ENCODE results near the gene SPEM2. TPM values are rescaled to one million over a fixed set of nuclear protein-coding genes. Genes with fewer than 3 reads are reported as not detected.

SPEM2 gene
- total RNA-seq, result not detected

- no peak for DNase-seq (ENCODE audit: low spot score in 2 of 2)
- H3K4me3 ChIP-seq (ENCODE audit: low read depth, poor library complexity, severe bottlenecking), result no peak within 1 kb of the TSS
- intact Hi-C loops (cut with DNase I; ENCODE audit: low total_unique reads), result loop anchor here (10.0 kb wide), 1 partner anchor 61 kb away; no protein-coding TSS in a partner anchor
- TF ChIP-seq POLR2A (IDR thresholded peaks at IDR 0.05), result no peak
- no peak for TF ChIP-seq CTCF (IDR thresholded peaks at IDR 0.05)
- WGBS, 2 donors, result 83 to 92% methylated on average over 7 of the region's 7 CpGs
Observed at GRCh38 chr17:7425316-7425715, at the start of gene SPEM2. Gene SPEM2 (plus strand): TSS chr17:7425616. CDS start chr17:7425689, 73 bp downstream.

GRCh38 chr17:7379134-7379533, 46.3 kb upstream of the SPEM2 start:
- H3K4me3 ChIP-seq (ENCODE audit: low read depth, poor library complexity, severe bottlenecking), result no peak overlapping the region
- 96 to 99% methylated on average over 3 of the region's 3 CpGs for WGBS, 2 donors
- no peak for TF ChIP-seq CTCF (IDR thresholded peaks at IDR 0.05)
- intact Hi-C loops (cut with DNase I; ENCODE audit: low total_unique reads), result no loop called here
- DNase-seq (ENCODE audit: low spot score in 2 of 2), result no peak

- 21 to 38% methylated on average over 3 to 7 of the region's 7 CpGs for WGBS, 2 donors
- intact Hi-C loops (cut with DNase I; ENCODE audit: low total_unique reads), result no loop called here
- DNase-seq (ENCODE audit: low spot score in 2 of 2), result peak; percentile 60 to 92
- TF ChIP-seq POLR2A (IDR thresholded peaks at IDR 0.05) (no peak), CTCF (IDR thresholded peaks at IDR 0.05) (no peak)
- H3K4me3 ChIP-seq (ENCODE audit: low read depth, poor library complexity, severe bottlenecking), result peak overlapping the region; percentile 29
Observed at GRCh38 chr17:7380321-7380720, 45.1 kb upstream of the SPEM2 start.

- TF ChIP-seq POLR2A (IDR thresholded peaks at IDR 0.05) (no peak), CTCF (IDR thresholded peaks at IDR 0.05) (no peak)
- peak within 1 kb of the TSS; percentile 29 for H3K4me3 ChIP-seq (ENCODE audit: low read depth, poor library complexity, severe bottlenecking)
- 4 to 7% methylated on average over 36 to 48 of the region's 52 CpGs for WGBS, 2 donors
- intact Hi-C loops (cut with DNase I; ENCODE audit: low total_unique reads), result no loop called here
- DNase-seq (ENCODE audit: low spot score in 2 of 2), result peak; percentile 48 to 95
Observed at GRCh38 chr17:7380855-7381683, 44.3 kb upstream of the SPEM2 start, which contains the start of gene TNK1. Gene TNK1 (plus strand): TSS chr17:7381089. CDS start chr17:7382927, 1,838 bp downstream.

GRCh38 chr17:7382901-7383300, 42.5 kb upstream of the SPEM2 start:
- H3K4me3 ChIP-seq (ENCODE audit: low read depth, poor library complexity, severe bottlenecking), result no peak overlapping the region
- no peak for TF ChIP-seq CTCF (IDR thresholded peaks at IDR 0.05)
- no peak for TF ChIP-seq POLR2A (IDR thresholded peaks at IDR 0.05)
- DNase-seq (ENCODE audit: low spot score in 2 of 2), result no peak
- intact Hi-C loops (cut with DNase I; ENCODE audit: low total_unique reads), result no loop called here
- 83% methylated on average over 10 of the region's 10 CpGs for WGBS, 2 donors
